ENCODE measurements around the gene RBFOX1.
"Not testable (repeated sequence)": the region's sequence is repeated elsewhere in the genome, so short reads cannot be mapped to it uniquely, and the experiment has no call there.

Gene RBFOX1

GRCh38 chr16:7458144-7458543 lies 125.5 kb downstream of the RBFOX1 start:
- no peak for DNase-seq (ENCODE audit: low read depth in 2 of 2)

GRCh38 chr16:7470344-7470743 lies 137.7 kb downstream of the RBFOX1 start:
- DNase-seq (ENCODE audit: low read depth in 2 of 2): no peak

DNA sequence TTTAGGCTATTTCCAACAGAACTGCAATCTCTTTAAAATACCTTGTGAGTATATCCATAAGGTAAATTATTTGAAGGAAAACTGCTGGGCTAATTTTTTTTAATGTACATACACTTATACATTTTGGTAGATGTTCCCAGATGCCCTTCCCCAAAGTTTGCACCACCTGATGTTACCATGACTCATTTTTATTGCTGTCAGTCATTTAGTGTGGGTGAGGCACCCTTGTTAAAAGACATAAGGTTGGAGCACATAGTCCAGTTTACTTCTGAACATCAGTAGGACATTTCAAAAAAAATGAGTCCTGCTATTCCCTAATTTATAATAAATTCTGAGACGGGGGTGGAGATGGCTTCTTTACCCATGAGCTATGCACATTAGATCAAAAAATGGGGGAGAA lies 138.6 kb downstream of the RBFOX1 start:
- DNase-seq (ENCODE audit: low read depth in 2 of 2): no peak

DNA sequence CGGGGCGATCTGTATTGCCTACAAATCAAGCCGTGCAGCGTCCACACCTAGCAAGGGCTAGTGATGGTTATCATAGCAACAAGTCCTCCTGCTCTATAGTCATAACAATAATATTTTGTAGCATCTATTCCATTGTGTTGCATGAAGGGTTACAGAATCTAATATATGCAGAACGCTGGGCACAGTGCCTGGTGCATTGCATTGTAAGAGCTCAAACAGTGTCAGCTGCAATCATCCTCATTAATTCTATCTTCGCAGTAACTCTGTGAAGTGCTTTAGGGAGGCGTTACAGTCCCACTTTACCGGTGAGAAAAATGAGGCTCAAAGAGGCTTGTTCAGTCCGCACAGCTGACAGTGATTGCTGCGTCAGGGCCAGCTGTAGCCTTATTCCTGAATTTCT lies 149.4 kb downstream of the RBFOX1 start:
- no peak for DNase-seq (ENCODE audit: low read depth in 2 of 2)

GRCh38 chr16:7482596-7483290 lies 150.1 kb downstream of the RBFOX1 start:
- DNase-seq (ENCODE audit: low read depth in 2 of 2): no peak

DNA sequence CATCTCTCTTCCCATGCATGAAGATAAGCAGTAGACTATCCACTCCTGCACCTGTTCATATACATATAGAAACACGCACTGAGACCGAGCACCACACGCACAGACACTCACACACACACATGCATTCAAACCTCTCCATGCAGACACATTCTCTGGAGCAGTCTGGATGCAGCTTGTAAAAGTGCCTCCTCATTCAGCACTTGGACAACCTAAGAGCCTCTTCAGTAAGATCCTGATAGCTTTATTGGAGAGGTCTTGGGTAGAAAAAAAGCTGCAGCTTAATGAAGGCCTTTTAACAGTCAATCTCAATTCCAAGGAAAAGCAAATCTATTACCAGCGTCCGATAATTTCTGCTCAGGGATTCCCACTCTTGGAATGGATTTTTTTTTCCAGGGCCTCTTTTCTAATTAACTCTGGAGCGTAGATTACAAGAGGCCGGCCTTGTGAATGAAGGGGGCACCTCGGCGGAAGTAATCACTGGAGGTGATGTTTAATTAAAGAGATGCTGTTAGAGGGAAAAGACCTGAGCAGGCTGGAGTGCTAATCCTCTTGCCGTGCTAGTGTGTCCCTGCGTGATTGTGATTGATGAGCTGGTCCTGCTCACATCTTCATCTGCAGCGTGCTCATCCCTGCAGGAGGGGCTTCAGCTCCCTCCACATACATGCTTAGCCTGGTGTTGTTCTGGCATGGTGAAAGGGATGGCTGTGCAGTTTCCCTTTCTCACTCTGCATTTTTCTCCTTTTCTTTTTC lies 155.1 kb downstream of the RBFOX1 start:
- no peak for DNase-seq (ENCODE audit: low read depth in 2 of 2)

GRCh38 chr16:7492122-7492521 lies 159.5 kb downstream of the RBFOX1 start:
- DNase-seq (ENCODE audit: low read depth in 2 of 2): no peak

- no peak for DNase-seq (ENCODE audit: low read depth in 2 of 2)
These were observed 160.5 kb downstream of the RBFOX1 start for GRCh38 chr16:7493133-7493532.

- no peak for DNase-seq (ENCODE audit: low read depth in 2 of 2)
These were observed 165.0 kb downstream of the RBFOX1 start for GRCh38 chr16:7497691-7498090.

- no peak for DNase-seq (ENCODE audit: low read depth in 2 of 2)
These were observed 169.2 kb downstream of the RBFOX1 start for GRCh38 chr16:7501868-7502267.

DNA sequence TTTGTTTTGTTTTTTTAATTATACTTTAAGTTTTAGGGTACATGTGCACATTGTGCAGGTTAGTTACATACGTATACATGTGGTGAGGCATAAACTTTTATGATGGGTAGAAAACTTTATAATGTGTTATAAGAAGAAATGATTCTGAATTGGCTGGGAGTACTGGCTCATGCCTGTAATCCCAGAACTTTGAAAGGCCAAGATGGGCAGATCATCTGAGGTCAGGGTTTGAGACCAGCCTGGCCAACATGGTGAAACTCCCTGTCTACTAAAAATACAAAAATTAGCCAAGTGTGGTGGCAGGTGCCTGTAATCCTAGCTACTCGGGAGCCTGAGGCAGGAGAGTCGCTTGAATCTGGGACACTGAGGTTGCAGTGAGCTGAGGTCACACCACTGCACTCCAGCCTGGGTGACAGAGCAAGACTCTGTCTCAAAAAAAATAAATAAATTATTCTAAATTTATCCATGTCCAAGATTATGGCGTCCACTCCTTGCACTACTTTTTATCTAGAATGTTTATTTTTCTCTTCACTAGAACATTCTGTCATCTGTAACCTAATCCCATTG lies 170.0 kb downstream of the RBFOX1 start:
- not testable (repeated sequence) for DNase-seq (ENCODE audit: low read depth in 2 of 2)

DNA sequence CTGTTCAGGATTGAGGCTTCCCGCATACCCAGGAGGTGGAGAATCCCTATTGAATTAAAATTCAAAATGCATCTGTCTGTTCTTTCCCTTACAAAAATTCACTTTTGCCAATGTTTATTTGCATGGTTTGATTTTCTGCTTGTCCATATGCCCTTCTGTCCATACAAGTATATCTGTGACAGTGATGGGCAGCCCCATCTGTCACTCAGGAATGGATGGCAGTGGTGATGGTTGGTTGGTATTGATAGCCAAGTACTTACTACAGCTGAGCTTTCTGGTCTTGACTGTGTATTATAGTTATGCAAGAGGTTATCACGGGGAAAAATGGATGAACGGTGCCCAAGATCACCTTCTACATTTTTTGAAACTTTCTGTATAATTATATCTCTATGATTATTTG lies 171.0 kb downstream of the RBFOX1 start:
- DNase-seq (ENCODE audit: low read depth in 2 of 2): no peak

- no peak for DNase-seq (ENCODE audit: low read depth in 2 of 2)
These were observed 172.2 kb downstream of the RBFOX1 start for GRCh38 chr16:7504844-7505243.

- DNase-seq (ENCODE audit: low read depth in 2 of 2): no peak
These were observed 172.8 kb downstream of the RBFOX1 start for GRCh38 chr16:7505495-7505894.

DNA sequence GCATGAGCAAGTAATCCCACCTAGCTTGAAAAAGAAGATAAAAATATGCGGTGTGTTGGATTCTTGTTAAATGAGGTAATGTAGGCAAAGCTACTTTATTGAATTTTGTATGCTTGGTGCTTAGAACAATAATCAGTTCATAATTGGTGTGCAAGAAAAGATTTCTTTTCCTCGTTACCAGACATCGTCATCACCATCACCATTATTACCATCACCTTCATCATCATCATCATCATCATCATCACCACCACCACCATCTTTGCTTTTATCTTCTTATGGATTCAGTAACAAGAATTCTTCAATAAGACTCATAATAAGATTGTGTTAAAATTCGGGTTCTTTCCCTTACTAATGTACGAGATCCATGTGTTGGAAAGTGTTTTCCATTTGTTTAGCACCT lies 173.7 kb downstream of the RBFOX1 start:
- no peak for DNase-seq (ENCODE audit: low read depth in 2 of 2)

DNA sequence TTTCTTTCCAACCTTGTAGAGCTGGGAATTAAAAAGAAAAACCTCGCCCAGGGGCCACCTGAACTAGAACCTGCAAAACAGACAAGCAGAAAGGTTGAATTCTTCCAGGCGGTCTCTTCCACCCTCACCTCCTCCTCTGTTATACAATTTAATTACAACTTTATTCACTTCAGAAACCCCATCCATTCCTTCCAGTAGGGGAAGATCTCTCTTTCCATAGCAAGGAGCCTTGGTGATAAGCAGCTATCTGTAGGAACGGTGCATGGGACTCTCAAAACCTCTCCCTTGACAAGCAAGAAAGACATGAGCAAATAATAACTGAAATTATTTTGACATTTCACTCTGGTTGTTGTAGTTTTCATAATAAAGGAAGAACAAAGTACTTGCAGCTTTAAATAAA lies 176.0 kb downstream of the RBFOX1 start:
- no peak for DNase-seq (ENCODE audit: low read depth in 2 of 2)

DNA sequence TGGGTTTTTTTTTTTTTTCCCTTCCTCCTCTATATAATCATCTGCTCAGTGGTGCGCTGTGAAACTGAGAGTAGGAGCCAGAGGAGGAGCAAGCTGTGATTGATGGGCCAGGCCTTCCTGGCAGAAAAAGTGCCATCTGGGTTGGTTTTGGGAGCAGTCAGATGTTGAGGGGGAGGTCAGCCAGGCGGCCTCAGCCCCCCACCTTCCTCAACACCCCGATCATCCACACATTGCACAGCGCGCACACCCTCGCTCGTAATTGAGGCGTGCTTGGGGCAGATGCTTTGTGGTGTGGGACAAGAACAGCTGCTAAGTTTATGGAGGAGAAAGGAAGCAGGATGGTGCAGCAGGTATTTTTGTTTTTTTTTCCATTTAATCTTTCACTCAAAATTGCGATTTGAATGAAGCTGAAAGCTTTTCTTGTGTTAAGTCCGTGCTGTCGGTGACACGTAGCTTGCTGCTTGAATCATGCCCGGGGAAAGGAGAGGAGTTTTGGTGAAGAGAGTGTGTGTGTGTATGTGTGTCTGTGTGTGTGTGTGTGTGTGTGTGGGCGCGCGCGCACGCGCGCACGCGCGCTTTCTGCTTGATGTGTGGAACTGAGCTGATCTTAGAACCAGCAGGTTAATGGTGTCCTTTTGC lies 177.4 kb downstream of the RBFOX1 start:
- no peak for DNase-seq (ENCODE audit: low read depth in 2 of 2)

- DNase-seq (ENCODE audit: low read depth in 2 of 2): no peak
These were observed 179.1 kb downstream of the RBFOX1 start for GRCh38 chr16:7511549-7512260.

DNA sequence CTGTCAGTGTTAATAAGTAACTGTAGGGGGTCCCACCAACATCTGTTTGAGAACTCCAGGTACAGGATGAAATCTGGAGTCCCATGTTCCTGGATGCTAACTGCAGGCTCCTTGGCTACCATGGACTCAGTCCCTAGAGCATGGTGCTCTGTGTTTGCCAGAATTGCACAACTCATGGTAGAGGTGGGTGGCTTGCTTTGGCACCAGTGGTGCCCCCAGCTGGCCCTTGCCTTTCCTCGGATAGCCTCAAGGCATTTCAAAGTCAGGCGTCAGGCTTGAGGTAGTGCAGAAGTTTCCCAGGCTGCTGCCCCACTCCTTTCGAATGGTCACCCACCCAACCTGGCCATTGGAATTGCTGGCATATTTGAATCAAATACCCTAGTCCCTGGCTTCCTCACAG lies 179.9 kb downstream of the RBFOX1 start:
- no peak for DNase-seq (ENCODE audit: low read depth in 2 of 2)

DNA sequence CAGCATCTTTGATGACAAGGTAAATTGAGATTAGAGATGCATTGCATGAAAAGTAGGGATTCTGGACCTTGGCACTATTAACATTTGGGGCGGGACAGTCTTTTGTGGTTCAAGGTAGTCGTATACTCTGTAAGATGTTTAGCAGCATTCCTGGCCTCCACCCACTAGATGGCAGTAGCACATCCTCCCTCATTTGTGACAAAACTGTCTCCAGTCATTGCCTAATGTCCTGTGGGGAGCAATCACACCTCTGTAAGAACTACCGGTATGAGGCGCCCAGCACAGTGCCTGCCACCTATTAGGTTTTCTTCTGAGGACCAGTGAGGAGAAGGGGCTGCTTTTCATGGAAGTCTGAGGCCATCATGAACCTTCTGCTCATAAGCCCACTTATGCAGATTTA lies 180.8 kb downstream of the RBFOX1 start:
- no peak for DNase-seq (ENCODE audit: low read depth in 2 of 2)

- no peak for DNase-seq (ENCODE audit: low read depth in 2 of 2)
These were observed 182.9 kb downstream of the RBFOX1 start for GRCh38 chr16:7515543-7515942.

DNA sequence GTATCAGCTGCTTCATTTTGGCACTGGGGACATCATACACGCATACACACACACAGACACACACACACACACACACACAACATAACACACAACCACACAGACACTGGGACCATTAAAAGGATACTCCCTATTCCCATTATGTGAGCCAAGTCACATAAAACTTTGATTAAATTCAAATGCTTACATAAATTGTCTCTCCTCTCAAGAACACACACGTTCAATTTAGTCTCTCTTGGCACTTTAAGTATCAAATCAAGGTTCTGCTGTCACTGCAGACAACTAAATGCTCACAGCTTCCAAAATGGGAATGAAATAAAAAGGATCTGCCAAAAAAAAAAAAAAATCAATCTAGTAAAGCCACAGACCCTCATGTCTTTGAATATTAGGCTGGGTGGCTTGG lies 184.9 kb downstream of the RBFOX1 start:
- DNase-seq (ENCODE audit: low read depth in 2 of 2): no peak

Measured in stimulated activated CD8-positive, alpha-beta memory T cell treated with anti-CD3 and anti-CD28 coated beads, Interleukin-2, amount 100 ng/mL, for 48 hours (primary cell).